Liver (tissue), 2 donors: Measurements from ENCODE around the gene AKR1B1.

Source experiments
- RAD21 ChIP-seq, 2 donors: IDR thresholded peaks; 2 replicates each; pipeline ENCODE4 v1.6.1; 2016; ENCODE audit warnings: antibody characterized with exemption in 2 of 2, mild to moderate bottlenecking in 2 of 2
- REST ChIP-seq: IDR thresholded peaks from 2 replicates; pipeline ENCODE4 v1.6.1; 2016; ENCODE audit warnings: antibody characterized with exemption, mild to moderate bottlenecking
- SP1 ChIP-seq: IDR thresholded peaks from 2 replicates; pipeline ENCODE4 v1.6.1; 2018; ENCODE audit warnings: antibody characterized with exemption, mild to moderate bottlenecking
- donor health status: healthy.

GRCh38 chr7:134480730-134481129 lies 21.8 kb upstream of the AKR1B1 start:
- TF ChIP-seq RAD21 (IDR thresholded peaks at IDR 0.05): no peak
- no peak for TF ChIP-seq REST
- no peak for TF ChIP-seq SP1
